Stomach smooth muscle (tissue), 2 donors: Measurements from ENCODE around the gene SLC23A2.
"Not testable (repeated sequence)": the region's sequence is repeated elsewhere in the genome, so short reads cannot be mapped to it uniquely, and the experiment has no call there.

Source experiments
- H3K27ac ChIP-seq: one replicate; pipeline ENCODE4 v1.7.0; 2013; ENCODE audit warnings: mild to moderate bottlenecking, low read length, inconsistent platforms
- H3K27me3 ChIP-seq, 2 donors: one replicate each; pipeline ENCODE4 v1.7.0; 2013; ENCODE audit warnings: low read length in 2 of 2; ENCODE audit not compliant: insufficient read depth in 2 of 2, control insufficient read depth in 1 of 2
- H3K36me3 ChIP-seq, 2 donors: one replicate each; pipeline ENCODE4 v1.7.0; 2013; ENCODE audit warnings: low read length in 2 of 2; ENCODE audit not compliant: control insufficient read depth in 2 of 2, insufficient read depth in 2 of 2
- H3K4me1 ChIP-seq: one replicate; pipeline ENCODE4 v1.7.0; 2013; ENCODE audit warnings: low read length; ENCODE audit not compliant: control insufficient read depth, insufficient read depth
- H3K4me3 ChIP-seq, 2 donors: one replicate each; pipeline ENCODE4 v1.7.0; 2013; ENCODE audit warnings: low read length in 2 of 2
- H3K9ac ChIP-seq, 2 donors: one replicate each; pipeline ENCODE4 v1.7.0; 2013; ENCODE audit warnings: low read length in 2 of 2, mild to moderate bottlenecking in 1 of 2
- H3K9me3 ChIP-seq, 2 donors: one replicate each; pipeline ENCODE4 v1.7.0; 2013; ENCODE audit warnings: low read length in 2 of 2; ENCODE audit not compliant: control insufficient read depth in 2 of 2
- donor health status: healthy.
- donor health status: Pancreatic carcinoma.

The SLC23A2 gene

DNA sequence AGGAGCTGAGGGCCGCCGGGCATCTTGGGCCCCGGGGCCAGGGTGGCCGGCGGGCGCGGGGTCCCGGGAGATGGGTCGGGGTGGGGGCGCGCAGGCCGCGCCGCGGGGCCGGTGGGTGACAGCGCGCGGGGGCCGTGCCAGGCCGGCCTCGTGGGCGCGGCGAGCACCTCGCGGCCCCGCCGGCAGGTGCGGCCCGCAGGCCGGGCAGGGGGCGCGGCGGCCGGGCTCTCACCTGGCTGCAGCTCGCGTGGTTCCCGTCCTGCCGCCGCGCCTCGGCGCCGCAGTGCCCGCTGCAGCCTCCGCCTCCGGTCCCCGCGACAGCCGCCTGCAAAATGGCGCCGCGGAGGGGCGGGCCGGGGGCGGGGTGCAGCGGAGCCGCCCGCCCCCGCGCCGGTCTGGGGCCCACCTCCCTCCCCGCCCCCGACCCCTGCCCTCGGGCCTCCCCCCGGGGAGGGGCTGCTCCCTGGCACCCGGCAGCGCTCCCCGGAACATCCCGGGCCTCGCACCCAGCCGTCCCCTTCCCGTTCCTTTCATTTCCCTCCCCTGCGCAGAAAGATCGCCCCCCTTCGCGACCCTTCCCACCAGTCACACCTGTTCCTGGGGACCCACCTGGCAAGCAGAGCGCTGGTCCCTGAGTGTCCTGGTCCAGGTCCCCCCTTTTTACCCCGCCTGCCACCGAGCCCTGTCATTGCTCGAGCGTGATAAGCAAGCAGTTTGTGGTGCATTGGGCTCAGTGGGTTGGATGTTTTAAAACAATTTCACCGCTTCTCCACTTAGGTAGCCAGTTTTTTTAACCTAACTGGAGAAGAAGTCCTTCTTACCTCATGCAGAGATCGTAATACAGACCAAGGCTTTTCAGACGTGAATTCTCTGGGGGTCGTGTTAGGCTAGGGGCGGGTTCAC lies at the start of gene SLC23A2:
SLC23A2 (minus strand) TSS at position 337 of the 903 bp plus-strand sequence. CDS start 68,948 bp downstream, outside the sequence.
- H3K27ac ChIP-seq = no peak within 1 kb of the TSS
- H3K9me3 ChIP-seq = no peaks in the 10 kb centered on the region
- H3K27me3 ChIP-seq = no peaks in the 10 kb centered on the region
- H3K9ac ChIP-seq = peak within 1 kb of the TSS; percentile 55 to 75
- no peaks in the 10 kb centered on the region for H3K36me3 ChIP-seq
- H3K4me1 ChIP-seq = peaks cover 16% of the 10 kb centered on the region
- H3K4me3 ChIP-seq = peak within 1 kb of the TSS; percentile 87 to 88

DNA sequence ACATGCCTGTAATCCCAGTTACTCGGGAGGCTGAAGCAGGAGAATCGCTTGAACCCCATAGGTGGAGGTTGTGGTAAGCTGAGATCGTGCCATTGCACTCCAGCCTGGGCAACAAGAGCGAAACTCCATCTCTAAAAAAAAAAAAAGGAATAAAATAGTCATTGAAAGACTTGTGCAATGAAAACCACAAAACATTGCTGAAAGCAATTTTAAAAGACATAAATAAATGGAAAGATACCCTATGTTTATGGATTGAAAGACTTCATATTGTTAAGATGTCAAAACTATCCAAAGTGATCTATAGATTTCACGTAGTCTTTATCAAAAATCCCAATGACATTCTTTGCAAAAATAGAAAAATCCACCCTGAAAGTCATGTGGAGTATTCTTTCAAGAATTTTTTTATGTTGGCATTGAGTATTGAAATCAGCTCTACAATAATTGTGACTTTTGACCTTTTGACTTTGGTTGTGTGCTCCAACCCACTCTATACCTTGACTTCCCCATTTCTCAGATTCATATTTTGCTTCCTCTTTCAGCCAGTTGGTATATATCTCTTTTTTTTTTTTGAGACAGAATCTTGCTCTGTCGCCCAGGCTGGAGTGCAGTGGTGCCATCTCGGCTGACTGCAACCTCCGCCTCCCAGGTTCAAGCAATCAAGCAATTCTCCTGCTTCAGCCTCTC lies 45.5 kb upstream of the SLC23A2 start:
- Histone ChIP-seq H3K36me3 (no peaks in the 10 kb centered on the region), H3K9me3 (no peaks in the 10 kb centered on the region), H3K4me3 (no peak overlapping the region), H3K9ac (no peak overlapping the region), H3K27ac (no peak overlapping the region), H3K27me3 (no peaks in the 10 kb centered on the region), H3K4me1 (no peaks in the 10 kb centered on the region)

- Histone ChIP-seq H3K27me3 (no peaks in the 10 kb centered on the region), H3K36me3 (no peaks in the 10 kb centered on the region), H3K4me1 (no peaks in the 10 kb centered on the region), H3K4me3 (no peak overlapping the region), H3K9ac (no peak overlapping the region), H3K9me3 (no peaks in the 10 kb centered on the region), H3K27ac (no peak overlapping the region)
These were observed 44.6 kb upstream of the SLC23A2 start for GRCh38 chr20:5045906-5046305.

DNA sequence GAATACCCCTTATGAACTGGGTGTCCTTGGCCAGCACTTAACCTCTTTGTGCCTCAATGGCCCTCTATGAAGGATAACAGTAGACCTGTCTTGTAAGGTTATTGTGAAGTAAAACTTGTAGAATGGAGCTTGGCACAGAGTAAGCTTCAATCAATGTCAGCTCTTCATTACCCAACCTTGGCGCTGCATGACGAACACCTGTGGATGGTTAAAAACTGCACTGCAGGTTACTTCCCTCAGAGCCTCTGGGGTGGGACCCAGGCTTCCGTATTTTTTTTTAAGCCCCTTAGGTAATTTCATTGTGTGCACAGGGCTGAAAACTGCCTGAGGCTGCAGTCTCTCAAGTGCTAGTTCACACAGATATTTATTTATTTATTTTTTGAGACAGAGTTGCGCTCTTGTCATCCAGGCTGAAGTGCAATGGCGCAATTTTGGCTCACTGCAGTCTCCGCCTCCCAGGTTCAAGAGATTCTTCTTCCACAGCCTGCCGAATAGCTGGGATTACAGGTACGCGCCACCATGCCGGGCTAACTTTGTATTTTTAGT lies 42.8 kb upstream of the SLC23A2 start:
- Histone ChIP-seq H3K36me3 (no peaks in the 10 kb centered on the region), H3K27ac (no peak overlapping the region), H3K9me3 (no peaks in the 10 kb centered on the region), H3K4me1 (no peaks in the 10 kb centered on the region), H3K27me3 (no peaks in the 10 kb centered on the region), H3K4me3 (no peak overlapping the region), H3K9ac (no peak overlapping the region)

DNA sequence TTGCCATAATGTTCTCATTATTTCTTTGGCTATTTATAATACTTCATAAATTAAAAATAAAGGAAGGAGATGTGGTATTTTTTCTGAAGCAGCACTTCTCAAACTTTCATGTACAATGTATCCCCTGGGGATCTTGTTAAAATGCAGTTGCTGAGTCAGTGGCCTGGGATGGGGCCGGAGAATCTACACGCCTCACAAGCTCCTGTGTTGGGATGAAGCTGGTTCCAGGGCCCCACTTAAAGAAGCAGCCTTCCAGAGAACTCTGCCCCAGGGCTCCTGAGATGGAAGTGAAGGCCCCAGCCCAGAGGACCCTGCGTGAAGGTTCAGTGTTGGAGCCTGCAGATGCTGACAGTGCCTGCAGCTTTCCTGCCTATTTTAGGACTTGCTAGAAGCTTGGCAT lies 40.1 kb upstream of the SLC23A2 start:
- H3K9ac ChIP-seq = no peak overlapping the region
- no peaks in the 10 kb centered on the region for H3K9me3 ChIP-seq
- no peaks in the 10 kb centered on the region for H3K4me1 ChIP-seq
- no peaks in the 10 kb centered on the region for H3K36me3 ChIP-seq
- no peak overlapping the region for H3K27ac ChIP-seq
- no peaks in the 10 kb centered on the region for H3K27me3 ChIP-seq
- H3K4me3 ChIP-seq = no peak overlapping the region

- Histone ChIP-seq H3K9ac (no peak overlapping the region), H3K27ac (no peak overlapping the region), H3K4me3 (no peak overlapping the region), H3K4me1 (no peaks in the 10 kb centered on the region), H3K36me3 (no peaks in the 10 kb centered on the region), H3K27me3 (no peaks in the 10 kb centered on the region), H3K9me3 (no peaks in the 10 kb centered on the region)
These were observed 39.0 kb upstream of the SLC23A2 start for GRCh38 chr20:5040345-5040744.

DNA sequence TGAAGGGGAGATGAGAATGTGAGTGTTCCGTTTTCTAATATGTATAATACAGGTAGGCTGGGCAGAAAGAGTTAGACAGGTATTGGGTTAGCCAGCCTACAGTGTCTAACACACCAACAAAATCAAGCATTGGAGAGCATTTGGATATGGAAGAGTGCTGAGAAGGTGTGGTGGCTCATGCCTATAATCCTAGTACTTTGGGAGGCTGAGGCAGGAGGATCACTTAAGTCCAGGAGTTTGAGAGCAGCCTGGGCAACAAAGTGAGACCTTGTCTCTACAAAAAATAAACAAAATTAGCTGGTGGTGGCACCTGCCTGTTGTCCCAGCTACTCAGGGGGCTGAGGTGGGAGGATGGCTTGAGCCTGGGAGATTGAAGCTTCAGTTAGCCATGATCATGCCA lies 38.6 kb upstream of the SLC23A2 start:
- Histone ChIP-seq H3K9ac (no peak overlapping the region), H3K27ac (no peak overlapping the region), H3K4me3 (no peak overlapping the region), H3K27me3 (no peaks in the 10 kb centered on the region), H3K4me1 (no peaks in the 10 kb centered on the region), H3K9me3 (no peaks in the 10 kb centered on the region), H3K36me3 (no peaks in the 10 kb centered on the region)

DNA sequence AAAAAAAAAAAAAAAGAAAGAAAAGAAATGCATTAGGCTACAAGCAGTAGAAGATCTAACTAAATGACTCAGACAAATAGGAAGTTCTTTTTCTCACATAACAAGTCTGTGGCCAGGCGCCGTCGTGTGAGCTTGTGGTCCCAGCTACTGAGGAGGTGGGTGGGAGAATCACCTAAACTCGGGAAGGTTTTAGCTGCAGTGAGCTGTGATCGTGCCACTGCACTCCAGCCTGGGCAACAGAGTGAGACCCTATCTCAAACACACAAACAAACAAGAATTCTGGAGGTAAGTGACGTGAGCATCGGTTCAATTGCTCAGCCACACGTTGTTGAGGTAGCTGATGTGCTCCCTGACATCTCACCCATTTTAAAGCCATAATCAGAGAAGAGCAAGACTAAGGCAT lies 37.9 kb upstream of the SLC23A2 start:
- H3K4me3 ChIP-seq = no peak overlapping the region
- H3K27me3 ChIP-seq = no peaks in the 10 kb centered on the region
- no peaks in the 10 kb centered on the region for H3K9me3 ChIP-seq
- no peak overlapping the region for H3K27ac ChIP-seq
- no peak overlapping the region for H3K9ac ChIP-seq
- no peaks in the 10 kb centered on the region for H3K4me1 ChIP-seq
- no peaks in the 10 kb centered on the region for H3K36me3 ChIP-seq

DNA sequence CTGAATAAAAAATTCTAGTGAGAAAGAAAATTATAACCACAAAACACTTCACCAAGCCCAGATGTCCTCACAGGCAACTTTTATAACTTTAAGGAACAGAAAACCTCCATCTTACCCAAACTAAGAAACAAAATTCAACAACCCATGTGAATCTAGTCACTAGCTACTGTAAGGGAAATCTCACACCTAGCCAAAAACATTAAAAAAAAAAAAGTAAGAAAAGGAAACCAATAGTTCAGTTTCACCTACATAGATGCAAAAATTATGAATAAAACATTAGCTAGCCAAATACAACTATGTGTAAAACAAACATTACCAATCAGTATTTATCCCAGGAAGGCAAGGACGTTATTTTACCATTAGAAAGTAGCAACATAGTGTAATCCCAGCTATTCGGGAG lies 35.5 kb upstream of the SLC23A2 start:
- H3K27ac ChIP-seq = no peak overlapping the region
- no peaks in the 10 kb centered on the region for H3K9me3 ChIP-seq
- H3K4me3 ChIP-seq = no peak overlapping the region
- H3K36me3 ChIP-seq = no peaks in the 10 kb centered on the region
- H3K4me1 ChIP-seq = no peaks in the 10 kb centered on the region
- no peaks in the 10 kb centered on the region for H3K27me3 ChIP-seq
- no peak overlapping the region for H3K9ac ChIP-seq

DNA sequence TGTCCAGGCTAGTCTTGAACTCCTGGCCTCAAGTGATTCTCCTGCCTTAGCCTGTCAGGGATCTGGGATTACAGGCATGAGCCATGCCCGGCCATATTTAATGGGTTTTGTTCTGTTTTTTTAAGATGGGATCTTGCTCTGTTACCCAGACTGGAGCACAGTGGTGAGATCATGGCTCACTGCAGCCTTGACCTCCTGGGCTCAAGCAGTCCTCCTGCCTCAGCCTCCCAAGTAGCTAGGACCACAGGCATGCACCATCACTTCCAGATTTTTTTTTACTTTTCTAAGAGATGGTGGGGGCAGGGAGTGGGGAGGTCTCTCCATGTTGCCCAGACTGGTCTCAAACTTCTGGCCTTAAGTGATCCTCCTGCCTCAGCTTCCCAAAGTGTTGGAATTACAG lies 34.2 kb upstream of the SLC23A2 start:
- not testable (repeated sequence) for H3K4me3 ChIP-seq, H3K4me1 ChIP-seq

DNA sequence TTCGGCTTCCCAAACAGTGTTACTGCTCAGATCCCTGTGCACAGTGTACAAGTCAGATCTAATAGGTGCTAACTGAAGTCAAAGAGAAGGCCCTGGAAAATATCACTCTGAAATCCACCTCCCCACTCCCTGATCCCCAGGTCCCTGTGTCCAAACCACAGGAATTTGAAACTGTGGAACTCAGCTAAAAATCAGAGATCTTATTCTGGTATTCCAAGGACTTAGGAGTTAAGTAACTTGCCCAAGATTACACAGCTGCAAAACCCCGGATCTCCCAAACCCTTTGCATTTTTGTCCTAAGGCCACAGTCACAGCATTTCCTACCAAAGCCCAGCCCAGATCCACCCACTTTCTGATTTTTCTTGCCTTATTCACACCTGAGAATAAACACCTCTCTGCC lies 32.3 kb upstream of the SLC23A2 start:
- H3K27me3 ChIP-seq = no peaks in the 10 kb centered on the region
- H3K4me1 ChIP-seq = no peaks in the 10 kb centered on the region
- H3K9ac ChIP-seq = no peak overlapping the region
- no peak overlapping the region for H3K4me3 ChIP-seq
- no peaks in the 10 kb centered on the region for H3K9me3 ChIP-seq
- no peak overlapping the region for H3K27ac ChIP-seq
- no peaks in the 10 kb centered on the region for H3K36me3 ChIP-seq

More for the DNA sequence above, 34.2 kb upstream of the SLC23A2 start:
- H3K27me3 ChIP-seq, H3K27ac ChIP-seq, H3K9me3 ChIP-seq, H3K9ac ChIP-seq, H3K36me3 ChIP-seq: not testable (repeated sequence)
